Colonic mucosa (tissue), 4 donors: Measurements from ENCODE around the gene PDZD2. TPM values are rescaled to one million over a fixed set of nuclear protein-coding genes. Genes with fewer than 3 reads are reported as not detected.

Experiments
- DNase-seq: peaks from one replicate; pipeline ENCODE4 v3.0.0-alpha.2; 2020
- H3K27ac ChIP-seq: fragments of 200-600 bp; one replicate; pipeline ENCODE4 v1.8.0; 2021
- H3K27me3 ChIP-seq: fragments of 200-600 bp; one replicate; pipeline ENCODE4 v1.8.0; 2021
- H3K36me3 ChIP-seq: fragments of 200-600 bp; one replicate; pipeline ENCODE4 v1.8.0; 2021
- H3K4me1 ChIP-seq: fragments of 200-600 bp; one replicate; pipeline ENCODE4 v1.8.0; 2021; ENCODE audit warnings: mild to moderate bottlenecking
- H3K4me3 ChIP-seq: fragments of 200-600 bp; one replicate; pipeline ENCODE4 v1.8.0; 2021
- H3K9ac ChIP-seq, 2 donors: one replicate each; pipeline ENCODE4 v1.7.0; 2013; ENCODE audit warnings: control low read depth in 2 of 2, low read depth in 2 of 2, low read length in 2 of 2
- H3K9me3 ChIP-seq: fragments of 200-600 bp; one replicate; pipeline ENCODE4 v1.8.0; 2021
- intact Hi-C: fragments of 100-400 bp; cut with DNase I; formaldehyde crosslinking; loops from one replicate; pipeline ENCODE4 v1.14.1; 2022
- total RNA-seq, 2 donors: library from RNA; stranded (reverse); fragmentation: NEBNext Ultra II Directional in 1 of 2; extraction: Animal tissue kit (Norgen Biotek cat#: 25700) in 1 of 2; gene quantifications; one replicate each; pipeline ENCODE4 v1.2.1, GENCODE V29; 2021
- TF ChIP-seq, protein P1 (sequence below): fragments of 200-600 bp; IDR thresholded peaks from one replicate; pipeline ENCODE4 v1.8.0; 2022; ENCODE audit warnings: antibody characterized with exemption, mild to moderate bottlenecking
- donor health status: healthy.
- donor health status: DM: no; HTN: no; CAD: no.
- donor health status: DM: no; HTN: no; CAD: no.

PDZD2 gene
- total RNA-seq, 2 donors from 2014 or later, result 1.8 to 2.3 TPM

GRCh38 chr5:31863991-31864411 is 225.1 kb downstream of the PDZD2 start:
- Histone ChIP-seq H3K27ac (no peak overlapping the region), H3K36me3 (no peaks in the 10 kb centered on the region), H3K4me1 (no peaks in the 10 kb centered on the region), H3K27me3 (no peaks in the 10 kb centered on the region), H3K9ac (no peak overlapping the region), H3K4me3 (no peak overlapping the region), H3K9me3 (no peaks in the 10 kb centered on the region)
- intact Hi-C loops, result no loop called here
- DNase-seq, result no peak
- TF ChIP-seq, protein P1, sequence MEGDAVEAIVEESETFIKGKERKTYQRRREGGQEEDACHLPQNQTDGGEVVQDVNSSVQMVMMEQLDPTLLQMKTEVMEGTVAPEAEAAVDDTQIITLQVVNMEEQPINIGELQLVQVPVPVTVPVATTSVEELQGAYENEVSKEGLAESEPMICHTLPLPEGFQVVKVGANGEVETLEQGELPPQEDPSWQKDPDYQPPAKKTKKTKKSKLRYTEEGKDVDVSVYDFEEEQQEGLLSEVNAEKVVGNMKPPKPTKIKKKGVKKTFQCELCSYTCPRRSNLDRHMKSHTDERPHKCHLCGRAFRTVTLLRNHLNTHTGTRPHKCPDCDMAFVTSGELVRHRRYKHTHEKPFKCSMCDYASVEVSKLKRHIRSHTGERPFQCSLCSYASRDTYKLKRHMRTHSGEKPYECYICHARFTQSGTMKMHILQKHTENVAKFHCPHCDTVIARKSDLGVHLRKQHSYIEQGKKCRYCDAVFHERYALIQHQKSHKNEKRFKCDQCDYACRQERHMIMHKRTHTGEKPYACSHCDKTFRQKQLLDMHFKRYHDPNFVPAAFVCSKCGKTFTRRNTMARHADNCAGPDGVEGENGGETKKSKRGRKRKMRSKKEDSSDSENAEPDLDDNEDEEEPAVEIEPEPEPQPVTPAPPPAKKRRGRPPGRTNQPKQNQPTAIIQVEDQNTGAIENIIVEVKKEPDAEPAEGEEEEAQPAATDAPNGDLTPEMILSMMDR, result no peak

DNA sequence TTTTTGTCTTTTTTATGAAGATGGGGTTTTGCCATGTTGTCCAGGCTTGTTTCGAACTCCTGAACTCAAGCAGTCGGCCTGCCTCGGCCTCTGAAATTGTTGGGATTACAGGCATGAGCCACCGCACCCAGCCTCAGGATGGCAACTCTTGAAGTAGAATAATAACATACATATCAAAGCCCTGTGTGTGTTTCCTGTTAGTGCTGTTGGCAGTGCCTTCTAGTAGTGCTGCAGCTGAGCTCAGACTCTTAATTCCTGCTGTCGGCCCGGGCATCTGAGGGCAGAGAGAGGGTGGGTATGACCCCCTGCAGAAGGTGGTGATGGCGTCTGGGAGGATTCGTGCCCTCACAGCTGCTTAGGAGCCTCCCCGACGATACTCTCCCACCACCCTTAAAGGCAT is 227.2 kb downstream of the PDZD2 start:
- DNase-seq, result no peak
- Histone ChIP-seq H3K27me3 (no peaks in the 10 kb centered on the region), H3K9ac (no peak overlapping the region), H3K36me3 (no peaks in the 10 kb centered on the region), H3K9me3 (no peaks in the 10 kb centered on the region), H3K4me3 (no peak overlapping the region), H3K4me1 (no peaks in the 10 kb centered on the region), H3K27ac (no peak overlapping the region)
- intact Hi-C loops, result no loop called here
- TF ChIP-seq, protein P1, result no peak

- Histone ChIP-seq H3K4me1 (no peaks in the 10 kb centered on the region), H3K27ac (no peak overlapping the region), H3K9ac (no peak overlapping the region), H3K27me3 (no peaks in the 10 kb centered on the region), H3K36me3 (no peaks in the 10 kb centered on the region), H3K4me3 (no peak overlapping the region), H3K9me3 (no peaks in the 10 kb centered on the region)
- no peak for DNase-seq
- intact Hi-C loops, result no loop called here
- TF ChIP-seq, protein P1, result no peak
Observed at GRCh38 chr5:31867219-31867618, 228.3 kb downstream of the PDZD2 start.

- intact Hi-C loops, result no loop called here
- Histone ChIP-seq H3K4me1 (no peaks in the 10 kb centered on the region), H3K27ac (no peak overlapping the region), H3K36me3 (no peaks in the 10 kb centered on the region), H3K4me3 (no peak overlapping the region), H3K9ac (no peak overlapping the region), H3K9me3 (no peaks in the 10 kb centered on the region), H3K27me3 (no peaks in the 10 kb centered on the region)
- TF ChIP-seq, protein P1, result no peak
- no peak for DNase-seq
Observed at GRCh38 chr5:31880449-31880848, 241.5 kb downstream of the PDZD2 start.

DNA sequence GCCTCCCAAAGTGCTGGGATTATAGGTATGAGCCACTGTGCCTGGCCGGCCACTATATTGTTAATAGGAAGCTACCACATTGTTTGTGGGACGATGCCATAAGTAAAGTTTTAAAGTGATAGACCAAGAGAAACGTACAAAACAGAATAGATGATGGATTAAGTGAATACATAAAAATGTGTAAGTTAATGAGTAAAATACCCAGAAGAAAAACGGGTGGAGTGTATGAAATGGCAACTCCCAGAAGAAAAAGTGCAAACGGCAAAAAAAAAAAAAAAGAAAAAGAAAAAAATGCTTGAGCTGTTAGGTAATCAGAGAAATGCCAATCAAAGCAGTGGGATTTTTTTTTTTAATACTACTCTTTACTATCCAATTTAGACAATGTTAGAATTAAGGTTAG is 246.0 kb downstream of the PDZD2 start:
- no peaks in the 10 kb centered on the region for H3K36me3 ChIP-seq
- no peak overlapping the region for H3K9ac ChIP-seq
- no peak overlapping the region for H3K4me3 ChIP-seq
- no peaks in the 10 kb centered on the region for H3K27me3 ChIP-seq
- no peaks in the 10 kb centered on the region for H3K4me1 ChIP-seq
- no peak for DNase-seq
- intact Hi-C loops, result no loop called here
- H3K9me3 ChIP-seq, result no peaks in the 10 kb centered on the region
- H3K27ac ChIP-seq, result no peak overlapping the region
- TF ChIP-seq, protein P1, result no peak

DNA sequence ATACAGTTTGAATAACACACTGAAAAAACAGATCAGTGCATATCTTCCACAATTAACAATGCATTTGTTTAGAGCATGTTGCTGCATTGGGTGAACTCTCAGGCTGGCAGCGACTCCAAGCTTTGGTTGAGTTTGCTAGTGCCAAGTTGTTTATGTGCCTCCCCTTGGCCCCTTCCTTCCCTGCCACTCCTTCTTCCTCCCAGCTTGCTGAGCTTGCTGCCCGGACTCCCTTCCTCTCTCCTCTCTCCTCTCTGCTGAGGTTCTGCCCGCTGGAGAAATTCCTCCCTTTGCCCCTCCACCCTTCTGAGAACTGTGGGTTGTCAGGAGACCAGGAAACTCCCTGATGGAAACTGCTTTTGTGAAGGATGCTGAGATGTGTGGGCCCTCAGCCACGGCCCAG is 247.3 kb downstream of the PDZD2 start:
- Histone ChIP-seq H3K9me3 (no peaks in the 10 kb centered on the region), H3K27me3 (no peaks in the 10 kb centered on the region), H3K4me1 (no peaks in the 10 kb centered on the region), H3K27ac (no peak overlapping the region), H3K4me3 (no peak overlapping the region), H3K36me3 (no peaks in the 10 kb centered on the region), H3K9ac (no peak overlapping the region)
- DNase-seq, result no peak
- intact Hi-C loops, result no loop called here
- TF ChIP-seq, protein P1, result no peak
